HepG2 (cell line): ENCODE measurements around the gene TNK1.

Source experiments
- EP300 ChIP-seq, 3 experiments: sonication (generic) in 1 of 3; formaldehyde crosslinking in 1 of 3; IDR thresholded peaks; 2 replicates each; pipeline versions ENCODE4 v1.5.1 to v1.6.1; 2011 to 2020; ENCODE audit warnings: low read depth in 2 of 3, low read length in 2 of 3, borderline replicate concordance in 1 of 3, improper control_type of control experiment in 1 of 3, mild to moderate bottlenecking in 1 of 3, missing genetic modification reagents in 1 of 3, moderate library complexity in 1 of 3
- GABPA ChIP-seq, 2 experiments: IDR thresholded peaks; 2 replicates each; pipeline ENCODE4 v1.6.1; 2011 to 2016; ENCODE audit warnings: low read depth in 2 of 2, low read length in 1 of 2, missing biosample characterization in 1 of 2, missing genetic modification characterization in 1 of 2
- IKZF4 ChIP-seq: sonication (generic); formaldehyde crosslinking; IDR thresholded peaks from 2 replicates; pipeline ENCODE4 v1.5.1; 2020; ENCODE audit warnings: borderline replicate concordance, mild to moderate bottlenecking, low read depth, missing genetic modification reagents; ENCODE audit errors: not compliant biosample characterization
- MXD1 ChIP-seq: sonication (generic); formaldehyde crosslinking; IDR thresholded peaks from 2 replicates; pipeline ENCODE4 v1.4.0; 2020; ENCODE audit warnings: mild to moderate bottlenecking, missing genetic modification reagents
- NR2C2 ChIP-seq: sonication (generic); formaldehyde crosslinking; IDR thresholded peaks from 2 replicates; pipeline ENCODE4 v1.4.0; 2020; ENCODE audit warnings: missing genetic modification reagents, mild to moderate bottlenecking, moderate library complexity, borderline replicate concordance
- POLR2AphosphoS5 ChIP-seq: IDR thresholded peaks from 2 replicates; pipeline ENCODE4 v1.6.1; 2012; ENCODE audit warnings: low read depth, low read length
- PTBP1 ChIP-seq: fragments of 200-400 bp; formaldehyde crosslinking; IDR thresholded peaks from 2 replicates; pipeline ENCODE4 v1.6.1; 2018; ENCODE audit warnings: low read length, low read depth; ENCODE audit not compliant: poor library complexity, severe bottlenecking
- SMC3 ChIP-seq: IDR thresholded peaks from 2 replicates; pipeline ENCODE4 v1.6.1; 2011; ENCODE audit warnings: low read length, improper control_type of control experiment
- ZNF333 ChIP-seq: sonication (generic); formaldehyde crosslinking; IDR thresholded peaks from 2 replicates; pipeline ENCODE4 v1.4.0; 2020; ENCODE audit warnings: mild to moderate bottlenecking, missing genetic modification reagents, borderline replicate concordance
- ZNF512 ChIP-seq: sonication (generic); formaldehyde crosslinking; IDR thresholded peaks from 2 replicates; pipeline ENCODE4 v1.4.0; 2020; ENCODE audit warnings: mild to moderate bottlenecking, missing genetic modification reagents
- ZNF530 ChIP-seq: sonication (generic); formaldehyde crosslinking; IDR thresholded peaks from 2 replicates; pipeline ENCODE4 v1.5.0; 2020; ENCODE audit warnings: low read depth, mild to moderate bottlenecking, missing genetic modification reagents
- ZNF792 ChIP-seq: IDR thresholded peaks from 2 replicates; pipeline ENCODE4 v1.6.1; 2016
- TF ChIP-seq, protein P1 (sequence below): fragments of 450-650 bp; IDR thresholded peaks from 2 replicates; pipeline ENCODE4 v1.6.1; 2017; ENCODE audit warnings: mild to moderate bottlenecking
- TF ChIP-seq, protein P2 (sequence below): sonication (generic); formaldehyde crosslinking; IDR thresholded peaks from 2 replicates; pipeline ENCODE4 v1.5.0; 2020; ENCODE audit warnings: mild to moderate bottlenecking, missing genetic modification reagents, moderate library complexity

- no peak for TF ChIP-seq SMC3
- no peak for TF ChIP-seq ZNF530 (CRISPR knock-in tag)
- no peak for TF ChIP-seq ZNF512 (CRISPR knock-in tag)
- TF ChIP-seq, protein P1, sequence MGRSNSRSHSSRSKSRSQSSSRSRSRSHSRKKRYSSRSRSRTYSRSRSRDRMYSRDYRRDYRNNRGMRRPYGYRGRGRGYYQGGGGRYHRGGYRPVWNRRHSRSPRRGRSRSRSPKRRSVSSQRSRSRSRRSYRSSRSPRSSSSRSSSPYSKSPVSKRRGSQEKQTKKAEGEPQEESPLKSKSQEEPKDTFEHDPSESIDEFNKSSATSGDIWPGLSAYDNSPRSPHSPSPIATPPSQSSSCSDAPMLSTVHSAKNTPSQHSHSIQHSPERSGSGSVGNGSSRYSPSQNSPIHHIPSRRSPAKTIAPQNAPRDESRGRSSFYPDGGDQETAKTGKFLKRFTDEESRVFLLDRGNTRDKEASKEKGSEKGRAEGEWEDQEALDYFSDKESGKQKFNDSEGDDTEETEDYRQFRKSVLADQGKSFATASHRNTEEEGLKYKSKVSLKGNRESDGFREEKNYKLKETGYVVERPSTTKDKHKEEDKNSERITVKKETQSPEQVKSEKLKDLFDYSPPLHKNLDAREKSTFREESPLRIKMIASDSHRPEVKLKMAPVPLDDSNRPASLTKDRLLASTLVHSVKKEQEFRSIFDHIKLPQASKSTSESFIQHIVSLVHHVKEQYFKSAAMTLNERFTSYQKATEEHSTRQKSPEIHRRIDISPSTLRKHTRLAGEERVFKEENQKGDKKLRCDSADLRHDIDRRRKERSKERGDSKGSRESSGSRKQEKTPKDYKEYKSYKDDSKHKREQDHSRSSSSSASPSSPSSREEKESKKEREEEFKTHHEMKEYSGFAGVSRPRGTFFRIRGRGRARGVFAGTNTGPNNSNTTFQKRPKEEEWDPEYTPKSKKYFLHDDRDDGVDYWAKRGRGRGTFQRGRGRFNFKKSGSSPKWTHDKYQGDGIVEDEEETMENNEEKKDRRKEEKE = no peak
- no peak for TF ChIP-seq ZNF792
- no peak for TF ChIP-seq NR2C2 (CRISPR knock-in tag)
- no peak for TF ChIP-seq POLR2AphosphoS5
- TF ChIP-seq PTBP1 = no peak
- no peak for TF ChIP-seq IKZF4
- no peak for TF ChIP-seq EP300 (IDR thresholded peaks at IDR 0.05; ENCODE audit: low read depth in 2 of 2, low read length in 2 of 2)
- no peak for TF ChIP-seq EP300 (CRISPR knock-in tag; IDR thresholded peaks at IDR 0.05; ENCODE audit: borderline replicate concordance)
- TF ChIP-seq, protein P2, sequence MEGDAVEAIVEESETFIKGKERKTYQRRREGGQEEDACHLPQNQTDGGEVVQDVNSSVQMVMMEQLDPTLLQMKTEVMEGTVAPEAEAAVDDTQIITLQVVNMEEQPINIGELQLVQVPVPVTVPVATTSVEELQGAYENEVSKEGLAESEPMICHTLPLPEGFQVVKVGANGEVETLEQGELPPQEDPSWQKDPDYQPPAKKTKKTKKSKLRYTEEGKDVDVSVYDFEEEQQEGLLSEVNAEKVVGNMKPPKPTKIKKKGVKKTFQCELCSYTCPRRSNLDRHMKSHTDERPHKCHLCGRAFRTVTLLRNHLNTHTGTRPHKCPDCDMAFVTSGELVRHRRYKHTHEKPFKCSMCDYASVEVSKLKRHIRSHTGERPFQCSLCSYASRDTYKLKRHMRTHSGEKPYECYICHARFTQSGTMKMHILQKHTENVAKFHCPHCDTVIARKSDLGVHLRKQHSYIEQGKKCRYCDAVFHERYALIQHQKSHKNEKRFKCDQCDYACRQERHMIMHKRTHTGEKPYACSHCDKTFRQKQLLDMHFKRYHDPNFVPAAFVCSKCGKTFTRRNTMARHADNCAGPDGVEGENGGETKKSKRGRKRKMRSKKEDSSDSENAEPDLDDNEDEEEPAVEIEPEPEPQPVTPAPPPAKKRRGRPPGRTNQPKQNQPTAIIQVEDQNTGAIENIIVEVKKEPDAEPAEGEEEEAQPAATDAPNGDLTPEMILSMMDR (CRISPR knock-in tag) = no peak
- no peak for TF ChIP-seq MXD1 (CRISPR knock-in tag)
- no peak for TF ChIP-seq ZNF333 (CRISPR knock-in tag)
- TF ChIP-seq GABPA (IDR thresholded peaks at IDR 0.05; ENCODE audit: low read depth, low read length) = no peak
- TF ChIP-seq GABPA (CRISPR knock-in tag; IDR thresholded peaks at IDR 0.05; ENCODE audit: low read depth) = no peak
Measured at GRCh38 chr17:7417056-7417655, 36.3 kb downstream of the TNK1 start.
